ENCODE measurements around the gene C17orf100. TPM values are rescaled to one million over a fixed set of nuclear protein-coding genes. Genes with fewer than 3 reads are reported as not detected.

The C17orf100 gene
- total and polyA plus RNA-seq, 9 donors: 0.98 to 4.1 (median 3.6) TPM

- peaks cover 19% of the 10 kb centered on the region for H3K4me1 ChIP-seq (ENCODE audit: control insufficient read depth, insufficient read depth, low read length)
- H3K36me3 ChIP-seq (ENCODE audit: control insufficient read depth, insufficient read depth, low read length): peaks cover 9% of the 10 kb centered on the region
- no peaks in the 10 kb centered on the region for H3K27me3 ChIP-seq (ENCODE audit: control insufficient read depth, insufficient read depth, low read length)
- WGBS (ENCODE audit: insufficient coverage): 0% methylated on average over 62 of the region's 67 CpGs
- no peak for DNase-seq
- no peaks in the 10 kb centered on the region for H3K9me3 ChIP-seq (replicated peaks; ENCODE audit: control insufficient read depth, low read depth, low read length)
- peak overlapping the region; percentile 71 for H3K27ac ChIP-seq (ENCODE audit: low read length)
- H3K4me3 ChIP-seq (ENCODE audit: low read length): peak overlapping the region; percentile 64
These were observed 11.7 kb upstream of the C17orf100 start for GRCh38 chr17:6639586-6640535.

- Histone ChIP-seq H3K4me3 (ENCODE audit: low read length) (peak within 1 kb of the TSS; percentile 64), H3K4me1 (ENCODE audit: control insufficient read depth, insufficient read depth, low read length) (peaks cover 19% of the 10 kb centered on the region), H3K27ac (ENCODE audit: low read length) (peak within 1 kb of the TSS; percentile 71), H3K9me3 (replicated peaks; ENCODE audit: control insufficient read depth, low read depth, low read length) (no peaks in the 10 kb centered on the region), H3K36me3 (ENCODE audit: control insufficient read depth, insufficient read depth, low read length) (peaks cover 12% of the 10 kb centered on the region), H3K27me3 (ENCODE audit: control insufficient read depth, insufficient read depth, low read length) (no peaks in the 10 kb centered on the region)
- under 1% methylated on average over 51 of the region's 52 CpGs for WGBS (ENCODE audit: insufficient coverage)
- peak; percentile 95 for DNase-seq
These were observed 10.9 kb upstream of the C17orf100 start, which contains the start of the genes KIAA0753 and TXNDC17 for GRCh38 chr17:6640536-6641246. KIAA0753 (minus strand) TSS chr17:6640711; CDS start chr17:6635103, 5,608 bp downstream. TXNDC17 (plus strand) TSS chr17:6641060; CDS start chr17:6641083, 23 bp downstream.

- peaks cover 19% of the 10 kb centered on the region for H3K4me1 ChIP-seq (ENCODE audit: control insufficient read depth, insufficient read depth, low read length)
- WGBS (ENCODE audit: insufficient coverage): under 1% methylated on average over 15 of the region's 20 CpGs
These were observed 10.2 kb upstream of the C17orf100 start for GRCh38 chr17:6641247-6641863.

GRCh38 chr17:6642592-6642991 lies 9.0 kb upstream of the C17orf100 start:
- Histone ChIP-seq H3K27ac (ENCODE audit: low read length) (no peak overlapping the region), H3K36me3 (ENCODE audit: control insufficient read depth, insufficient read depth, low read length) (peaks cover 18% of the 10 kb centered on the region), H3K4me3 (ENCODE audit: low read length) (no peak overlapping the region), H3K4me1 (ENCODE audit: control insufficient read depth, insufficient read depth, low read length) (peaks cover 19% of the 10 kb centered on the region), H3K27me3 (ENCODE audit: control insufficient read depth, insufficient read depth, low read length) (no peaks in the 10 kb centered on the region), H3K9me3 (replicated peaks; ENCODE audit: control insufficient read depth, low read depth, low read length) (no peaks in the 10 kb centered on the region)
- no CpG with 5 or more reads among the region's 2 CpGs for WGBS (ENCODE audit: insufficient coverage)
- no peak for DNase-seq

More at GRCh38 chr17:6641247-6641863, 10.2 kb upstream of the C17orf100 start:
- H3K9me3 ChIP-seq (replicated peaks; ENCODE audit: control insufficient read depth, low read depth, low read length): no peaks in the 10 kb centered on the region
- no peaks in the 10 kb centered on the region for H3K27me3 ChIP-seq (ENCODE audit: control insufficient read depth, insufficient read depth, low read length)
- H3K27ac ChIP-seq (ENCODE audit: low read length): peak overlapping the region; percentile 71
- peak overlapping the region; percentile 64 for H3K4me3 ChIP-seq (ENCODE audit: low read length)
- DNase-seq: no peak
- H3K36me3 ChIP-seq (ENCODE audit: control insufficient read depth, insufficient read depth, low read length): peaks cover 12% of the 10 kb centered on the region

GRCh38 chr17:6643451-6644125 lies 8.0 kb upstream of the C17orf100 start:
- Histone ChIP-seq H3K9me3 (replicated peaks; ENCODE audit: control insufficient read depth, low read depth, low read length) (no peaks in the 10 kb centered on the region), H3K27ac (ENCODE audit: low read length) (no peak overlapping the region), H3K27me3 (ENCODE audit: control insufficient read depth, insufficient read depth, low read length) (no peaks in the 10 kb centered on the region), H3K4me1 (ENCODE audit: control insufficient read depth, insufficient read depth, low read length) (peaks cover 19% of the 10 kb centered on the region), H3K4me3 (ENCODE audit: low read length) (no peak overlapping the region), H3K36me3 (ENCODE audit: control insufficient read depth, insufficient read depth, low read length) (peaks cover 21% of the 10 kb centered on the region)
- DNase-seq: peak; percentile 60
- 84% methylated on average over 3 of the region's 5 CpGs for WGBS (ENCODE audit: insufficient coverage)

GRCh38 chr17:6648181-6648580 lies 3.4 kb upstream of the C17orf100 start:
- Histone ChIP-seq H3K4me3 (ENCODE audit: low read length) (no peak overlapping the region), H3K4me1 (ENCODE audit: control insufficient read depth, insufficient read depth, low read length) (peaks cover 12% of the 10 kb centered on the region), H3K27ac (ENCODE audit: low read length) (no peak overlapping the region), H3K27me3 (ENCODE audit: control insufficient read depth, insufficient read depth, low read length) (peaks cover 12% of the 10 kb centered on the region), H3K36me3 (ENCODE audit: control insufficient read depth, insufficient read depth, low read length) (peaks cover 26% of the 10 kb centered on the region), H3K9me3 (replicated peaks; ENCODE audit: control insufficient read depth, low read depth, low read length) (no peaks in the 10 kb centered on the region)
- no peak for DNase-seq

GRCh38 chr17:6651919-6652452 lies 424 bp downstream of the C17orf100 start:
- peaks cover 24% of the 10 kb centered on the region for H3K4me1 ChIP-seq (ENCODE audit: control insufficient read depth, insufficient read depth, low read length)
- peak overlapping the region; percentile 96 for H3K27ac ChIP-seq (ENCODE audit: low read length)
- H3K9me3 ChIP-seq (replicated peaks; ENCODE audit: control insufficient read depth, low read depth, low read length): no peaks in the 10 kb centered on the region
- peak; percentile 72 for DNase-seq
- peaks cover 14% of the 10 kb centered on the region for H3K36me3 ChIP-seq (ENCODE audit: control insufficient read depth, insufficient read depth, low read length)
- peak overlapping the region; percentile 96 for H3K4me3 ChIP-seq (ENCODE audit: low read length)
- 4% methylated on average over 39 of the region's 47 CpGs for WGBS (ENCODE audit: insufficient coverage)
- H3K27me3 ChIP-seq (ENCODE audit: control insufficient read depth, insufficient read depth, low read length): peaks cover 35% of the 10 kb centered on the region

GRCh38 chr17:6654841-6655731 lies 3.5 kb downstream of the C17orf100 start:
- H3K4me3 ChIP-seq (ENCODE audit: low read length): no peak overlapping the region
- no peaks in the 10 kb centered on the region for H3K9me3 ChIP-seq (replicated peaks; ENCODE audit: control insufficient read depth, low read depth, low read length)
- DNase-seq: no peak
- peaks cover 24% of the 10 kb centered on the region for H3K4me1 ChIP-seq (ENCODE audit: control insufficient read depth, insufficient read depth, low read length)
- WGBS (ENCODE audit: insufficient coverage): 6% methylated on average over 32 of the region's 46 CpGs
- H3K27me3 ChIP-seq (ENCODE audit: control insufficient read depth, insufficient read depth, low read length): peaks cover 52% of the 10 kb centered on the region
- no peak overlapping the region for H3K27ac ChIP-seq (ENCODE audit: low read length)
- no peaks in the 10 kb centered on the region for H3K36me3 ChIP-seq (ENCODE audit: control insufficient read depth, insufficient read depth, low read length)
